ENCODE data around the gene STRA6. TPM values are rescaled to one million over a fixed set of nuclear protein-coding genes. Genes with fewer than 3 reads are reported as not detected.

The STRA6 gene
- total and polyA plus RNA-seq, 2 of the 8 experiments (the other 6 are each of a cell fraction or from before 2014, with no cell fraction given): 9.3 to 14.5 TPM

- H3K4me1 ChIP-seq (replicated peaks in 1 of 4; ENCODE audit: control insufficient read depth in 3 of 4, insufficient read depth in 4 of 4, low read length in 3 of 4): peaks cover 0 to 60% (median 41%) of the 10 kb centered on the region in 4 experiments; a peak in 6 of 7 replicates
- H4K5ac ChIP-seq (ENCODE audit: insufficient read length, low read depth, low read length): no peak overlapping the region
- H3K18ac ChIP-seq (ENCODE audit: extremely low read depth, low read length): peak overlapping the region; percentile 17
- no peaks in the 10 kb centered on the region for H3K9me3 ChIP-seq (ENCODE audit: insufficient read depth in 2 of 2, low read depth in 1 of 2, low read length in 1 of 2)
- peaks cover 0 to 11% (median 4%) of the 10 kb centered on the region in 4 experiments; a peak in 2 of 7 replicates for H3K27me3 ChIP-seq (replicated peaks in 1 of 4; ENCODE audit: control insufficient read depth in 3 of 4, extremely low read depth in 1 of 4, insufficient read depth in 3 of 4, low read length in 3 of 4)
- peaks cover 4% of the 10 kb centered on the region; the same call in 1 of the 2 replicates for H3K23me2 ChIP-seq (ENCODE audit: low read depth, low read length)
- H3K9ac ChIP-seq (replicated peaks in 1 of 4; ENCODE audit: extremely low read depth in 1 of 4, low read depth in 3 of 4, low read length in 3 of 4): peak overlapping the region in 1 of 4 experiments; percentile 4; a peak in 2 of 7 replicates
- no peaks in the 10 kb centered on the region for H3K36me3 ChIP-seq (ENCODE audit: control insufficient read depth in 2 of 4, insufficient read depth in 4 of 4, low read length in 3 of 4)
- no peak overlapping the region for H2BK15ac ChIP-seq (ENCODE audit: low read length)
- 0 out of 2 replicates have a peak overlapping the region, but pooled peaks have one; percentile 93 for H2BK20ac ChIP-seq (ENCODE audit: low read length)
- no peak overlapping the region for H3K4ac ChIP-seq (replicated peaks; ENCODE audit: insufficient read length, low read depth, low read length)
- peak overlapping the region; percentile 75 for H2BK120ac ChIP-seq (replicated peaks; ENCODE audit: low read depth, low read length)
- 16% methylated on average over 10 of the region's 10 CpGs; no CpG with 5 or more reads in 1 of the 2 experiments for WGBS, 2 experiments (ENCODE audit: extremely low coverage in 1 of 2, insufficient coverage in 1 of 2, insufficient read length in 1 of 2, insufficient replicate concordance in 2 of 2, low coverage in 1 of 2, low lambda C conversion rate in 2 of 2, missing lambda C conversion rate in 1 of 2)
- H3K27ac ChIP-seq (ENCODE audit: low read depth, low read length): no peak overlapping the region
- no peak overlapping the region for H3K23ac ChIP-seq (ENCODE audit: insufficient read length)
- FAIRE-seq: peak; percentile 28
- no peak overlapping the region for H3K56ac ChIP-seq (replicated peaks; ENCODE audit: insufficient read length, low read depth, low read length)
- ChIA-PET POLR2A (ENCODE audit: partially characterized antibody) (interaction anchor here (0.7 to 7.3 kb wide), 10 partner anchors 11 to 103 kb away, joined by 3 to 76 read pairs (median 4); no protein-coding TSS in a partner anchor), CTCF (ENCODE audit: partially characterized antibody) (interaction anchor here (0.5 to 3.3 kb wide), 25 partner anchors 8 to 211 kb away, joined by 3 to 21 read pairs (median 5); partner anchors contain the start of gene ISLR)
- H3K79me2 ChIP-seq (ENCODE audit: control insufficient read depth in 1 of 2, insufficient read depth in 2 of 2, low read length in 2 of 2): 0 out of 4 replicates have a peak, but pooled peaks cover 0 to 4% of the 10 kb centered on the region in 2 experiments
- peaks cover 3% of the 10 kb centered on the region; the same call in 1 of the 2 replicates for H3K79me1 ChIP-seq (ENCODE audit: low read depth, low read length)
- H4K20me1 ChIP-seq (replicated peaks in 1 of 2; ENCODE audit: control insufficient read depth in 1 of 2, insufficient read depth in 2 of 2, low read length in 2 of 2): no peaks in the 10 kb centered on the region
- peak overlapping the region; percentile 56 for H4K91ac ChIP-seq (replicated peaks; ENCODE audit: insufficient read length, low read length)
- H2AK5ac ChIP-seq (ENCODE audit: low read depth, low read length): no peak overlapping the region
- H2BK5ac ChIP-seq (ENCODE audit: low read depth, low read length): peak overlapping the region; percentile 92; the same call in 1 of the 2 replicates
- H3K14ac ChIP-seq (ENCODE audit: insufficient read length): no peak overlapping the region
- DNase-seq (ENCODE audit: low read depth in 1 of 2, low spot score in 2 of 2): no peak
- H3K4me2 ChIP-seq (ENCODE audit: insufficient read depth in 1 of 2, low read depth in 2 of 2, low read length in 2 of 2): peak overlapping the region; percentile 77 to 91
- H3K4me3 ChIP-seq (ENCODE audit: extremely low read depth in 1 of 4, insufficient read depth in 2 of 4, low read depth in 3 of 4, low read length in 4 of 4): peak overlapping the region in 3 of 4 experiments; percentile 55 to 60 (median 58); a peak in 5 of 8 replicates
- no peak overlapping the region for H2AFZ ChIP-seq (ENCODE audit: low read length)
- H2BK12ac ChIP-seq (ENCODE audit: low read depth, low read length): peak overlapping the region; percentile 97
- H4K8ac ChIP-seq (ENCODE audit: extremely low read depth, insufficient read depth, low read length): no peak overlapping the region
- TF ChIP-seq KDM4A (IDR thresholded peaks at IDR 0.05; ENCODE audit: low read depth, low read length, severe bottlenecking) (no peak), JUN (IDR thresholded peaks at IDR 0.05; ENCODE audit: low read depth, low read length) (no peak), RAD21 (IDR thresholded peaks at IDR 0.05 in 1 of 2, conservative IDR thresholded peaks at IDR 0.05 in 1 of 2; ENCODE audit: low read depth in 2 of 2, low read length in 2 of 2) (peak in 1 of 2 experiments; percentile 23; a peak in 2 of 4 replicates), CEBPB (IDR thresholded peaks at IDR 0.05; ENCODE audit: low read depth, low read length) (no peak), POU5F1 (IDR thresholded peaks at IDR 0.05; ENCODE audit: low read depth, low read length) (no peak), POLR2AphosphoS5 (IDR thresholded peaks at IDR 0.05; ENCODE audit: low read depth, low read length) (no peak), TBP (IDR thresholded peaks at IDR 0.05; ENCODE audit: low read depth, low read length) (no peak), TCF12 (IDR thresholded peaks at IDR 0.05; ENCODE audit: low read depth, low read length) (no peak), SP2 (IDR thresholded peaks at IDR 0.05; ENCODE audit: low read length) (no peak), BACH1 (IDR thresholded peaks at IDR 0.05; ENCODE audit: low read length) (peak; percentile 69), MAFK (IDR thresholded peaks at IDR 0.05; ENCODE audit: low read depth, low read length) (0 out of 2 replicates have a peak, but pooled peaks have one; percentile 45), ASH2L (IDR thresholded peaks at IDR 0.05; ENCODE audit: low read length) (peak; percentile 44)
These were observed 1.4 kb upstream of the STRA6 start for GRCh38 chr15:74203914-74204431.

Measured in H1 (cell line).